Mucosa of gallbladder (tissue), 1 donor: ENCODE measurements around the gene DSTN. TPM values are rescaled to one million over a fixed set of nuclear protein-coding genes. Genes with fewer than 3 reads are reported as not detected.

Source experiments
- DNase-seq: peaks from one replicate; pipeline ENCODE4 v3.0.0-alpha.2; 2020; ENCODE audit warnings: low spot score
- total RNA-seq: library from RNA; stranded (reverse); gene quantifications from one replicate; pipeline ENCODE4 v1.2.1, GENCODE V29; 2021
- donor health status: DM: no; HTN: no; CAD: no.

DSTN gene
- total RNA-seq, 1 donor from 2014 or later = 738 TPM

- no peak for DNase-seq
Observed at GRCh38 chr20:17580895-17581294, 11.0 kb downstream of the DSTN start.

DNA sequence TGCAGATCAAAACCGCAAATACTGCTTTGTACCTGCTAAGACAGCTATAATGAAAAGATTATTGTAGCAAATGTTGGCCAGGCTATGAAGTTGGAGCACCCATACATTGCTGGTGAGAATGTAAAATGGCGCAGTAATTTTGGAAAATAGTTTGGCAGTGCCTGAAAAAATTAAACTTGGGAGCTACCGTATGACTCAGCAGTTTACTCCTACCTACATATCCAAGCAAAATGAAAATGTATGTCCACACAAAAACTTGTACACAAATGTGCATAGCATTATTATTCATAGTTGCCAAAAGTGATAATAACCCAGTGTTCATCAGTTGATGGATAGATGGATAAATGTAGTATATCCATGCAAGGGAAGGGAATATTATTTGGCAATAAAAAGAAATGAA, 13.3 kb downstream of the DSTN start:
- DNase-seq = no peak

- DNase-seq = no peak
Observed at GRCh38 chr20:17584689-17585088, 14.8 kb downstream of the DSTN start.

GRCh38 chr20:17586250-17586649, 16.4 kb downstream of the DSTN start:
- no peak for DNase-seq

- DNase-seq = no peak
Observed at GRCh38 chr20:17587148-17587547, 17.3 kb downstream of the DSTN start.

GRCh38 chr20:17587824-17588223, 17.9 kb downstream of the DSTN start:
- no peak for DNase-seq

DNA sequence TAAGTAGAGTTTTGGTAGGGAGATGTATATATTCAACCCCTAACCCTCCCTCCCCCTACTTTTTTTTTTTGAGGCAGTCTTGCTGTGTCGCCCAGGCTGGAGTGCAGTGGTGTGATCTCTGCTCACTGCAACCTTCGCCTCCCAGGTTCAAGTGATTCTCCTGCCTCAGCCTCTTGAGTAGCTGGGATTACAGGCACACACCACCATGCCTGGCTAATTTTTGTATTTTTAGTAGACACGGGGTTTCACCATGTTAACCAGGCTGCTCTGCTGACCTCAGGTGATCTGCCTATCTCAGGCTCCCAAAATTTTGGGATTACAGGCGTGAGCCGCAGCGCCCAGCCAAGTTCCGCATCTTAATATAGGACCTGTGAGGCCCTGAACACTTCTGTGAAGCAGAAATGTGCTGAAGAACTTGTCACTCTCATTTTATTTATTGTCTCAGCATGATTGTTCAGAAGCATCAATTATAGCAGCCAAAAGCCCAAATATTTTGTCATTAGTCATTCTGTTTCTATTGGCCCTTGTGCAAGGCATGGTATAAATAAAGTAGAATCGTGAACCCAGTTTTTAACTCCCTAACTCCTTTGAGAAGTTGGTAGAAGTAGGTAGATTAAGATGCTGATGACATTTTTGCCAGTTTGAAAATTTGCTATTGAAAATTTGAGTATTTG, 19.4 kb downstream of the DSTN start:
- DNase-seq = no peak

- no peak for DNase-seq
Observed at GRCh38 chr20:17590245-17590644, 20.4 kb downstream of the DSTN start.

- DNase-seq = no peak
Observed at GRCh38 chr20:17593902-17594301, 24.0 kb downstream of the DSTN start.

DNA sequence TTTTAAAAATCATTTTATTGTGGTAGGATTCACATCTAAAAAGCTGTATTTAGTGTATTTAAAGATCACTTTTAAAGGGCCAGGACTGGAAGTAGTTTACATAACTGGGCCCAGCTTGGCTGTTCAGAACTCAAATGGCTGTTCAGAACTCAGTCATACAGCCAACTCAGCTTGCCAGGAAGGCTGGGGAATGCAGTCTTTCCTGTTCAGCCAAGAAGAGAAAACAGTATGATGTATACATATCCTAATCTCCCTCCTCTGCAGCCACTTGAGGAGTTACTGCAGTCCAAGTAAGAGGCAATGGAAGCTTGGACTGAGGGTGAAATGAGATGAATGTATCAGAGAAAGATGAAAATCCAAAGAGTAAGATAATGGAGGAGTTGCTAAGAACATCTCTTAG, 24.6 kb downstream of the DSTN start:
- DNase-seq = peak; percentile 76

DNA sequence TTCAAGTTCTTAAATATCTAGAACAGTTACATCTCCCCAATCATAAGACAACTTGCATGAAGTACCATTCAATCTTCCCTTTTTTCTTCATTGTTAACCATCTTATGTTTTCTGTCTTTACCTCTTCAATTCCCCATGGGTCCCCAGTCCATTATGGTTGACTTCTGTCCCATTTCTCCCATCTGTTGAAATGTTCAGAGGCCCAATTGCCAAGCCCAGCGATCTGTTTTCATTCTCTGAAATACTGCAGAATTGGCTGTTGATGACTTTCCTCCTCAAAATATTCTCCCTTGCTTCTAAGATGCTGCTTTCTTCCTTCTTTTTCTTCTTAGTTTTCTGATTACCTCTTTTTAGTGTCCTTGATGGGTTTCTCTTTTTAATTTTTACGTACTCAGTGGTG, 26.0 kb downstream of the DSTN start:
- no peak for DNase-seq

DNA sequence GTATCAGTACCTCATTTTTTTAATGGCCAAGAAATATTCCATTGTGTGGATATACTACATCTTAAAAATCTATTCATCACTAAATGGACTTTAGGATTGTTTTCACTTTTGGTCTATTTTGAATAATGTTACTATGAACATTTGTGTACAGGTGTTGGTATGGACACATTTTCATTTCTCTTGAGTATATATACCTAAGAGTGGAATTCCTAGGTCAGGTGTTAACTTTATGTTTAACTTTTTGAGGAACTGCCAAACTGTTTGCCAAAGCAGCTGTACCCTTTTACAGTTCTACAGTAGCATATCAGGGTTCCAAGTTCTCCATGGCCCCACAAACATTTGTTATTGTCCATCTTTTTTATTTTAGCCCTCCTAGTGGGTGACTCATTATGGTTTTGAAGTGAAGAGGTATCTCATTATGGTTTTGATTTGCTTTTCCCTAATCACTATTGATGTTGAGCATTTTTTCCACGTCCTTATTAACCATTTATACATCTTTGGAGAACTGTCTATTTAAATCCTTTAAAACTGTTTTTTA, 28.2 kb downstream of the DSTN start:
- no peak for DNase-seq

- no peak for DNase-seq
Observed at GRCh38 chr20:17601957-17602356, 32.1 kb downstream of the DSTN start.

- no peak for DNase-seq
Observed at GRCh38 chr20:17602493-17602892, 32.6 kb downstream of the DSTN start.

DNA sequence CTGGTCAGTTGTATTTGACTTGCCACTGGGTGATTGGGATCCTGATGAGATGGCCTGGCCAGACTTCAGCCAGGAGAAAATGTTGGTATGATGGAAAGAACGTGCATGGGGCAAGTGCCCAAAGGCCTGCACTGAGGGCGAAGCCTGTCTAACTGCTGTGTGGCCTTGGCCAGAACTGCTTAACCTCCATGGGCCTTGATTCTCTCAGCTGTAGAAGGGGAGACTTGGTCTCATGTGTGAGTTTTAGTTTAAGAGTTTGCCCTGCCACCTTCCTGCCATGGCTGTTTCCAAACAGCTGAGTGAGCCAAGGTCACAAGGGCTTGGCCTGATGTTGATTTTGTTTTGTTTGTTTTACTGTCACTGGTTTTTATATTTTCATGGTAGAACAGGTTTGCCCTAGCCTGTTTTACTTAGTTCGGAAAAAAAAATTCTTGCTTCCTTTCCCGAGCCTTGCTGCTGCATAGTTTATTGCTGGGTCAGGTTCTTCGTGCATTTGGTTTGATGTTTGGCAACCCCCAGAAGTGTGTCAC, 35.3 kb downstream of the DSTN start:
- DNase-seq = no peak

- DNase-seq = no peak
Observed at GRCh38 chr20:17606001-17606400, 36.1 kb downstream of the DSTN start.

- DNase-seq = no peak
Observed at GRCh38 chr20:17608701-17609497, 39.0 kb downstream of the DSTN start.

DNA sequence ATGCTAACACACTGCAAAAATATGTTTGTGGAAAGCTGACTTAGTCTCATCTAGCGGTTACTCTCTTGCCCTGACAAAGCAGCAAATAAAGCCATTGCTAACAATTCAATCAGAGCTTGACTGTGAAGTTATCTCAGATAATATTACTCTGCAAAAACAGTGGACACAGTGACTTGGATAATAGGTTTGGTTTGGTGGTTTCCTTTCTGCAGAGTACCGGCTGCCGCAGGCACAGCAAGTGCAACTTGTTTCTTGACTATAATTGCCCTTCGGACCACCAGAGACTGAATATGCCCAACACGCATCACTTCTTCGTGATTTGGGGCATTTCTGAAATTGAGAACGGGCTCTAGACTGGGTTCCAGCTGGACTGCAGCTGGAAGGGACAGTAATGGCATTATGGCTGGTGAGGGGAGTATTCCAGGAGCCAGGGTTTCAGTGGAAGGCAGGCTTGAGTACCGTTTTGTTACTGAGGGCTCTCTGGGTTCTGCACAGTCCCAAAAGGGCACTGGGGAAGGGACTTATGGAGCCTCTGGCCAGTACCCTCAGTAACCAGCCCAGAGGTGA, 40.0 kb downstream of the DSTN start:
- no peak for DNase-seq

DNA sequence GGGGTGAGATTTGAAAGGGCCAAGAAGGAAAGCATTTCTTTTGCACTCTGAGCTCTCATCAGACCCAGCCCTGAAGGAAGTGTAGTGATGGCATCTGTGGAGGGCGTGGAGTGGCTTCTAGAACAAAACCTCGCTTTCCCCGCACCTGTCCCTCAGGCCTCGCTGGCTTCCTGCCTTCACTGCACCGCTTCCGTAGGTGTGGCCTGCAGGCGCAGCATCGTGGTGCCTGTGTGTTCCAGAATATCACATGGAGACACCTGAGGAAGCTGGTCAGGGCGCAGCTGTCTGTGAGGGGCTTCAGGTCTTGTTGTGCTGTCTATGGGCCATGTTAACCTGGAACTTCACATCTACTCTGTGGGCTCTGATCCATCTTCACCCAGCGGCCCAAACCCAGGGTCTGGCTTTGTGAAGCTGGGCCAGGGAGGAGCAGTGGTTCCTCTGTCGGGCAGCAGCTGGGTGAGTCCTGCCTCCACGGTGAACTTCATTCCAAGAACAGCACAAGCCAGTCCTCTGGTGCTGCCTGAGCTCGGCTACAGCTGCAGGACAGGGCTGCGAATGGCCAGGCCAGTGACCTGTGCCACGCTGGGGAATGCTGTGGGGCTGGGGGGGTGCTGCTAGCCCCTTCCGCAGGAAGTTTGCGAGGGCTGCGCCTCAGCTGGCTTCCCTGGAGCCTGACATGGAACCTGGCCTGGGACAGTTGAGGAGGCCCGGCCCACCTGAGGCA, 40.9 kb downstream of the DSTN start:
- peak; percentile 53 for DNase-seq

DNA sequence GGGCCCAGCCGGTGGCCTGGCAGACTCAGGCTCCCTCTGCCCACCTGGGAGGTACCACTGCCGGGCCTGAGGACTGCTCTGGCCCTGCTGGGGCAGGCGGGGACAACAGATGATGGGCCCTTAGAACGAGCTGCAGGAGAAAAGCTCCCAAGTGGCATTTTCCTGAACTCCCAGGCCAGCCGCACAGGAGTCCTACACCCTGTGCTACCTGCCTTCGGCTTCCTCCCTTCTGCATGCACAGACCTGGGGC, 41.3 kb downstream of the DSTN start:
- no peak for DNase-seq

- no peak for DNase-seq
Observed at GRCh38 chr20:17611540-17612286, 41.8 kb downstream of the DSTN start.
